Measurements from ENCODE around the gene RAI1.
"Not testable (repeated sequence)": the region's sequence is repeated elsewhere in the genome, so short reads cannot be mapped to it uniquely, and the experiment has no call there.

Gene RAI1

GRCh38 chr17:17675925-17676534 is 5.2 kb upstream of the RAI1 start:
- Histone ChIP-seq H3K9ac (ENCODE audit: low read length) (no peak overlapping the region), H3K4me3 (ENCODE audit: low read length) (no peak overlapping the region), H3K56ac (ENCODE audit: low read length) (no peak overlapping the region), H2BK5ac (ENCODE audit: low read length) (no peak overlapping the region), H2AK5ac (ENCODE audit: low read length) (no peak overlapping the region), H2BK120ac (ENCODE audit: low read depth, low read length) (no peak overlapping the region), H3K36me3 (ENCODE audit: control insufficient read depth, insufficient read depth, low read length) (no peaks in the 10 kb centered on the region), H3K18ac (ENCODE audit: low read length) (no peak overlapping the region), H4K5ac (ENCODE audit: low read length) (no peak overlapping the region), H3K27ac (ENCODE audit: low read depth, low read length) (no peak overlapping the region), H3K79me1 (ENCODE audit: low read length) (no peaks in the 10 kb centered on the region), H3K79me2 (ENCODE audit: control insufficient read depth, insufficient read depth, low read length) (no peaks in the 10 kb centered on the region), H4K8ac (ENCODE audit: low read depth, low read length) (no peak overlapping the region), H2BK15ac (replicated peaks; ENCODE audit: low read depth) (no peak overlapping the region), H3K4me2 (ENCODE audit: low read length) (no peak overlapping the region), H3K4me1 (ENCODE audit: control insufficient read depth, low read depth, low read length) (no peaks in the 10 kb centered on the region), H3K23ac (ENCODE audit: low read length) (no peak overlapping the region), H3K27me3 (ENCODE audit: insufficient read depth, low read length, poor library complexity) (peaks cover 7% of the 10 kb centered on the region), H3K4ac (ENCODE audit: low read depth, low read length) (no peak overlapping the region)
- DNase-seq, result peak; percentile 77
- no CpG with 5 or more reads among the region's 11 CpGs for WGBS (ENCODE audit: extremely low coverage, insufficient coverage, low lambda C conversion rate)

- Histone ChIP-seq H3K23ac (ENCODE audit: low read length) (no peak overlapping the region), H3K4me3 (ENCODE audit: low read length) (no peak overlapping the region), H3K27me3 (ENCODE audit: insufficient read depth, low read length, poor library complexity) (peaks cover 7% of the 10 kb centered on the region)
Observed at GRCh38 chr17:17676752-17677151, 4.5 kb upstream of the RAI1 start.

GRCh38 chr17:17677299-17678040 is 3.8 kb upstream of the RAI1 start:
- Histone ChIP-seq H3K23ac (ENCODE audit: low read length) (no peak overlapping the region), H3K18ac (ENCODE audit: low read length) (no peak overlapping the region)
- DNase-seq, result no peak

More at GRCh38 chr17:17676752-17677151, 4.5 kb upstream of the RAI1 start:
- no CpG with 5 or more reads among the region's 6 CpGs for WGBS (ENCODE audit: extremely low coverage, insufficient coverage, low lambda C conversion rate)
- no peak overlapping the region for H2BK120ac ChIP-seq (ENCODE audit: low read depth, low read length)
- H2BK5ac ChIP-seq (ENCODE audit: low read length), result no peak overlapping the region
- H3K27ac ChIP-seq (ENCODE audit: low read depth, low read length), result no peak overlapping the region
- no peak overlapping the region for H3K4ac ChIP-seq (ENCODE audit: low read depth, low read length)
- H4K8ac ChIP-seq (ENCODE audit: low read depth, low read length), result no peak overlapping the region
- H3K79me1 ChIP-seq (ENCODE audit: low read length), result no peaks in the 10 kb centered on the region
- no peak overlapping the region for H4K5ac ChIP-seq (ENCODE audit: low read length)
- no peak overlapping the region for H3K4me2 ChIP-seq (ENCODE audit: low read length)
- no peak overlapping the region for H3K9ac ChIP-seq (ENCODE audit: low read length)
- H2BK15ac ChIP-seq (replicated peaks; ENCODE audit: low read depth), result no peak overlapping the region
- no peak overlapping the region for H2AK5ac ChIP-seq (ENCODE audit: low read length)
- H3K18ac ChIP-seq (ENCODE audit: low read length), result no peak overlapping the region
- H3K36me3 ChIP-seq (ENCODE audit: control insufficient read depth, insufficient read depth, low read length), result no peaks in the 10 kb centered on the region
- DNase-seq, result no peak
- no peaks in the 10 kb centered on the region for H3K79me2 ChIP-seq (ENCODE audit: control insufficient read depth, insufficient read depth, low read length)
- H3K56ac ChIP-seq (ENCODE audit: low read length), result no peak overlapping the region
- H3K4me1 ChIP-seq (ENCODE audit: control insufficient read depth, low read depth, low read length), result no peaks in the 10 kb centered on the region

GRCh38 chr17:17678063-17678699 is 3.1 kb upstream of the RAI1 start:
- H3K18ac ChIP-seq (ENCODE audit: low read length); H4K5ac ChIP-seq (ENCODE audit: low read length): not testable (repeated sequence)

More at GRCh38 chr17:17677299-17678040, 3.8 kb upstream of the RAI1 start:
- H3K27ac ChIP-seq (ENCODE audit: low read depth, low read length), result no peak overlapping the region
- peaks cover 7% of the 10 kb centered on the region for H3K27me3 ChIP-seq (ENCODE audit: insufficient read depth, low read length, poor library complexity)
- H3K4me2 ChIP-seq (ENCODE audit: low read length), result no peak overlapping the region
- H3K4me1 ChIP-seq (ENCODE audit: control insufficient read depth, low read depth, low read length), result no peaks in the 10 kb centered on the region
- no CpG with 5 or more reads among the region's 2 CpGs for WGBS (ENCODE audit: extremely low coverage, insufficient coverage, low lambda C conversion rate)
- no peak overlapping the region for H3K9ac ChIP-seq (ENCODE audit: low read length)
- H4K8ac ChIP-seq (ENCODE audit: low read depth, low read length), result no peak overlapping the region
- H3K79me1 ChIP-seq (ENCODE audit: low read length), result no peaks in the 10 kb centered on the region
- no peak overlapping the region for H2BK5ac ChIP-seq (ENCODE audit: low read length)
- no peak overlapping the region for H3K56ac ChIP-seq (ENCODE audit: low read length)
- no peak overlapping the region for H4K5ac ChIP-seq (ENCODE audit: low read length)
- no peak overlapping the region for H2AK5ac ChIP-seq (ENCODE audit: low read length)
- no peaks in the 10 kb centered on the region for H3K79me2 ChIP-seq (ENCODE audit: control insufficient read depth, insufficient read depth, low read length)
- no peak overlapping the region for H3K4ac ChIP-seq (ENCODE audit: low read depth, low read length)
- H2BK15ac ChIP-seq (replicated peaks; ENCODE audit: low read depth), result no peak overlapping the region
- H3K4me3 ChIP-seq (ENCODE audit: low read length), result no peak overlapping the region
- no peaks in the 10 kb centered on the region for H3K36me3 ChIP-seq (ENCODE audit: control insufficient read depth, insufficient read depth, low read length)
- H2BK120ac ChIP-seq (ENCODE audit: low read depth, low read length), result no peak overlapping the region

GRCh38 chr17:17679243-17679642 is 2.0 kb upstream of the RAI1 start:
- H2BK15ac ChIP-seq (replicated peaks; ENCODE audit: low read depth), result no peak overlapping the region
- no peak for DNase-seq
- no CpG with 5 or more reads among the region's 6 CpGs for WGBS (ENCODE audit: extremely low coverage, insufficient coverage, low lambda C conversion rate)
- no peak overlapping the region for H3K4me2 ChIP-seq (ENCODE audit: low read length)
- H3K56ac ChIP-seq (ENCODE audit: low read length), result no peak overlapping the region
- no peak overlapping the region for H3K4ac ChIP-seq (ENCODE audit: low read depth, low read length)
- peaks cover 5% of the 10 kb centered on the region for H3K4me1 ChIP-seq (ENCODE audit: control insufficient read depth, low read depth, low read length)
- H2BK5ac ChIP-seq (ENCODE audit: low read length), result no peak overlapping the region
- H2BK120ac ChIP-seq (ENCODE audit: low read depth, low read length), result no peak overlapping the region
- no peak overlapping the region for H3K27ac ChIP-seq (ENCODE audit: low read depth, low read length)
- H3K18ac ChIP-seq (ENCODE audit: low read length), result no peak overlapping the region
- no peak overlapping the region for H4K8ac ChIP-seq (ENCODE audit: low read depth, low read length)
- H3K23ac ChIP-seq (ENCODE audit: low read length), result no peak overlapping the region
- no peak overlapping the region for H3K9ac ChIP-seq (ENCODE audit: low read length)
- no peaks in the 10 kb centered on the region for H3K79me1 ChIP-seq (ENCODE audit: low read length)
- H3K27me3 ChIP-seq (ENCODE audit: insufficient read depth, low read length, poor library complexity), result peaks cover 7% of the 10 kb centered on the region
- H3K4me3 ChIP-seq (ENCODE audit: low read length), result no peak overlapping the region
- H3K79me2 ChIP-seq (ENCODE audit: control insufficient read depth, insufficient read depth, low read length), result no peaks in the 10 kb centered on the region
- H4K5ac ChIP-seq (ENCODE audit: low read length), result no peak overlapping the region
- no peaks in the 10 kb centered on the region for H3K36me3 ChIP-seq (ENCODE audit: control insufficient read depth, insufficient read depth, low read length)
- H2AK5ac ChIP-seq (ENCODE audit: low read length), result no peak overlapping the region

More at GRCh38 chr17:17678063-17678699, 3.1 kb upstream of the RAI1 start:
- not testable (repeated sequence) for H3K23ac ChIP-seq (ENCODE audit: low read length); H2BK15ac ChIP-seq (replicated peaks; ENCODE audit: low read depth); H3K4me2 ChIP-seq (ENCODE audit: low read length); H3K36me3 ChIP-seq (ENCODE audit: control insufficient read depth, insufficient read depth, low read length); H3K27me3 ChIP-seq (ENCODE audit: insufficient read depth, low read length, poor library complexity); H3K79me2 ChIP-seq (ENCODE audit: control insufficient read depth, insufficient read depth, low read length); H3K4me1 ChIP-seq (ENCODE audit: control insufficient read depth, low read depth, low read length); H3K9ac ChIP-seq (ENCODE audit: low read length); H3K4ac ChIP-seq (ENCODE audit: low read depth, low read length); H3K4me3 ChIP-seq (ENCODE audit: low read length); H2BK5ac ChIP-seq (ENCODE audit: low read length); H3K79me1 ChIP-seq (ENCODE audit: low read length); H4K8ac ChIP-seq (ENCODE audit: low read depth, low read length); H2AK5ac ChIP-seq (ENCODE audit: low read length); DNase-seq; H3K56ac ChIP-seq (ENCODE audit: low read length); H3K27ac ChIP-seq (ENCODE audit: low read depth, low read length); H2BK120ac ChIP-seq (ENCODE audit: low read depth, low read length)
- no CpG with 5 or more reads among the region's 5 CpGs for whole genome bisulfite sequencing (ENCODE audit: extremely low coverage, insufficient coverage, low lambda C conversion rate)

All from mesendoderm (in vitro differentiated cells).